Hematopoietic multipotent progenitor cell treated with erythropoietin and hydrocortisone succinate and interleukin-3 and kit ligand, for 8 days (in vitro differentiated cells): ENCODE data around the gene RBFA.
A peak's percentile ranks its signal among the peaks of the same experiment; 100 is the strongest.
"Not testable (repeated sequence)": the region's sequence is repeated elsewhere in the genome, so short reads cannot be mapped to it uniquely, and the experiment has no call there.

ENCODE experiments used
- DNase-seq: peaks from one replicate; pipeline ENCODE4 v3.0.0-alpha.2; 2015

The RBFA gene, protein sequence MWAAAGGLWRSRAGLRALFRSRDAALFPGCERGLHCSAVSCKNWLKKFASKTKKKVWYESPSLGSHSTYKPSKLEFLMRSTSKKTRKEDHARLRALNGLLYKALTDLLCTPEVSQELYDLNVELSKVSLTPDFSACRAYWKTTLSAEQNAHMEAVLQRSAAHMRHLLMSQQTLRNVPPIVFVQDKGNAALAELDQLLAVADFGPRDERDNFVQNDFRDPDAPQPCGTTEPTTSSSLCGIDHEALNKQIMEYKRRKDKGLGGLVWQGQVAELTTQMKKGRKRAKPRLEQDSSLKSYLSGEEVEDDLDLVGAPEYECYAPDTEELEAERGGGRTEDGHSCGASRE

DNA sequence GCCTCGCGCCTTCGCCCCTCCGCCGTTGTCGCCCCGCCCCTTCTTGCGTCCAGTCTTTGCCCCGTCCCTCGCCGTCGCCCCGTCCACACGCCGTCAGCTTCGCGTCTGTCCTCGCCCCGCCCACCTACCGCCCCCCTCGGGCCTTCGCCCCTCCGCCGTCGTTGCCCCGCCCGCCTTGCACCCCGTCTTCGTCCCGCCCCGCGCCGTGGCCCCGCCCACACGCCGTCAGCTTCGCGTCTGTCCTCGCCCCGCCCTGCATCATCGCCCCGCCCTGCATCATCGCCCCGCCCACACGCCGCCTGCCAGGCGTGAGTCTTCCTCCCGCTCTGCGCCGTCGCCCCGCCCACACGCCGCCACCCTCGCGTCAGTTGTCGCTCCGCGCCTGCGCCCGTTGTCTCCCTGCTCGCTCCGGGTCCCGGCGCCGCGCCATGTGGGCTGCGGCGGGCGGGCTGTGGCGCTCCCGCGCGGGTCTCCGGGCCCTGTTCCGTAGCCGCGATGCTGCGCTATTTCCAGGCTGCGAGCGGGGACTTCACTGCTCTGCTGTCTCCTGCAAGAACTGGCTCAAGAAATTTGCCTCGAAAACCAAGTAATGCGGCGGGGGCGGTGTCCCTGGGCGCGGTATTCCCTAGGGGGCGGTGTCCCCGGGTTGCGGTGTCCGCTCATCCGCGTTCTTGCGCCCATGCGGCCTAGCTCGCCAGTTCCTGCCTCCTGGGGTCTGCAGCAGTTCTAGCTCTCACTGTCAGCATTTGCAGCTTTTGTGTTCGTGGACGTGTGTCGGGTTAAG is at the start of gene RBFA:
Gene RBFA, plus strand, starts transcription at position 367 of the 784 bp plus-strand sequence. Its CDS starts 62 bp downstream, at position 429.
- DNase-seq: peak; percentile 94

DNA sequence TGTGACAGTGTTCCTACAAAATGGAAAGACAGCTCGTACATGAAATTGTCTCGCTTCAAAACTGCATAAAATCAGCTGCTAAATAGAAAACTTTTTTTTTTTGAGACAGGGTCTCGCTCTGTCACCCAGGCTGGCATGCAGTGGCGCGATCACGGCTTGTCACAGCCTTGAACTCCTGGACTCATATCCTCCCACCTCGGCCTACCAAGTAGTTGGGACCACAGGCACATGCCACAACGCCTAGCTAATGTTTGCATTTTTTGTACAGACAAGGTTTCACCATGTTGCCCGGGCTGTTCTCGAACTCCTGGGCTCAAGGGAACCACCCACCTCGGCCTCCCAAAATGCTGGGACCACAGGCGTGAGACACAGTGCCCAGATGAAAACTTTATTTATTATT is 49.1 kb upstream of the RBFA start:
- DNase-seq: no peak

DNA sequence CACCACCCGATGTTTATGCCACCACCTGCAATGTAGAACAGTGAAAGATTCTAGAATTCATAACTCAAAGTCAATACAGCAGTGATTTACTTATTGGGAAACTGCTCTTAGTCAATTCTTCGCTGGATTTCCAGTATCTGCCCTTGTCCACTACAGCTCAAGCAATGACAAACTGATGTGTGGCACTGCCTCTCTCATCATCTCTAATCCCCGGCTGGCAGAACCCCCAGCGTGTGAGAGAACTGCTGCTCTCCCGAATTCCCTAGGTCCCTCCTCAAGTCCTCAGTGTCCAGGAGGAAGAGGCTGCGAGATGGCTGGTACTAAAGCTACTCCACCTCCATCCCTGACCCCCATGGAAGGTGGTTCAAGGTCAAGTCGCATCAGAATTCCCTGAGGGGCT is 47.5 kb upstream of the RBFA start:
- no peak for DNase-seq

DNA sequence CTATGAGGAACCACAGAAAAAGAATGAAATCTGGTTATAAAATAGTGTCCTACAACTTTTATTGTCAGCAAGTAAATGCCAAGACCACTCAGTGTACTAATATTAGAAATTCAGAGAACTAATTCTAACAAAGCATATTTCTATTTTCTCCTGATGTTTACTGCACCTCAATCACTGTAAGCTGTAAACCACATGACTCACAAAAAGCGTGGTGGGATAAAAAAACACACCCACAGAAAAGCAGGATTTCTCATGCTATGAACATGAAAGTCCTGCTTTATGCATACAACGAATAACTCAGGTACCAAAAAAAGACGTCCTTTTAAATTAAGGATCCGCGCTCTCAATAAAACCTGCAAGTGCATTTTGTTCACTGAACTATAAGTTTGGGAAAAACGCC is 46.7 kb upstream of the RBFA start:
- DNase-seq: no peak

DNA sequence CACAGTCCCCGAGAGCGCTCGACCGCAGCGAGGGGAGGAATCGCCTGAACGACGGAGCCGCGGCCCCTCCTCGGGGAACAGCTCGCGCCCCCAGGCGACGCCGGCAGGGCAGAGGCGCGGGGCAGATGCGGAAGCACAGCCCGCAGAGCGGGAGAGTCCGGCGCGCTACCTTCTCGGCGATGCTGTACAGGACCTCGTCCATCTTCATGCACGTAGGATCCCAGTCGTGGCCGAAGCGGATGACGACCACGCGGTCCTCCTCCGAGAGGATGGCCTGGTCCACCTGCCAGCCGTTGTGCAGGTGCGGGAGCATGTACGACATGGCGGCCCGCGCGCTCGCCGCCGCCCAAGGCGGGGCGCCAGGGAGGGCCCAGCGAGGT is 46.2 kb upstream of the RBFA start:
- DNase-seq: peak; percentile 60

DNA sequence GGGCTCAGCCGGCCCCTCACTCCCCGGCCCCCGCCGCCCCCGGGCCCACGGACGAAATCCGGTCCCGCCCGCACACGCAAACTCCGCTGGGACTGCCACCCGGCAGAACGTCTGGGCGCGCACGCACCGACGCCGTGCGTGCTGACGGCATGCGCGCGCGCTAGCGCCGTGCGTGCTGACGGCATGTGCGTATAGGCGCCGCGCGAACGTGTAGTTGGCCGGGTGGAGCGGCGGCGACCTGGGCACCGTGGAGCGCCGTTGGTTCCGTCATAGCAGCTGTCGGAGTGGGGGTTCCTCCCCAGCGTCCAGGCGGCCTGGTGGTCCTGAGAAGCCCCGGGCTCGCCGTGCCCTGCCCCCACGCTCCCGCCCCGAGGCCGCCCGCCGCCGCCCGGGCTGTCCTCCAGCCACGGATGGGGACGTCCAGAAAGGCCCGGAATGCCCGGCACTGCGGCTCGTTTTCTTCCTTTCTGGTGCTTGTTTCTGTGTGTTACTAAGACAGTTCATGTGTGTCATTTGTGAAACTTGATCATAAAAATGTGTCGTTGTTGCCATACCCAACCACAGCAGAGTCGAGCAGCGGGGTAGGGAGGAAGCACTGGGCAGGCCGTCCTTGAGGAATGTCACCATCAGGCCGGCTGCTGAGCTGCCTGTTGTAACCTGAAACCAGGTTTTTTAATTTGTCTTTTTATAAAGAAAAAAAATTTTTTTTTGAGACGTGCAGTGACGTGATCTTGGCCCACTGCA is 45.6 kb upstream of the RBFA start, which contains the start of gene TXNL4A:
Gene TXNL4A, minus strand, starts transcription at position 113 of the 744 bp plus-strand sequence. CDS start 171 bp downstream, outside the sequence.
- peak; percentile 85 for DNase-seq

DNA sequence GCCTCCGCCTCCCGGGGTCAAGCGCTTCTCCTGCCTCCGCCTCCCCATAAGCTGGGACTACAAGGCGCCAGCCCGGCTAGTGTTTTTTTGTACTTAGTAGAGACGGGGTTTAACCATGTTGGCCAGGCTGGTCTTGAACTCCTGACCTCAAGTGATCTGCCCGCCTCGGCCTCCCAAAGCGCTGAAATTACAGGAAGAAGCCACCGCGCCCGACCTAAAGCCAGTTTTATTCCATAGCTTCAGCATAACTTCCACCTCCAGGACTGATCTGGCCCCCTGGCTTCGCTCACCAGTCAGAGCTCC is 45.1 kb upstream of the RBFA start:
- peak; percentile 29 for DNase-seq

DNA sequence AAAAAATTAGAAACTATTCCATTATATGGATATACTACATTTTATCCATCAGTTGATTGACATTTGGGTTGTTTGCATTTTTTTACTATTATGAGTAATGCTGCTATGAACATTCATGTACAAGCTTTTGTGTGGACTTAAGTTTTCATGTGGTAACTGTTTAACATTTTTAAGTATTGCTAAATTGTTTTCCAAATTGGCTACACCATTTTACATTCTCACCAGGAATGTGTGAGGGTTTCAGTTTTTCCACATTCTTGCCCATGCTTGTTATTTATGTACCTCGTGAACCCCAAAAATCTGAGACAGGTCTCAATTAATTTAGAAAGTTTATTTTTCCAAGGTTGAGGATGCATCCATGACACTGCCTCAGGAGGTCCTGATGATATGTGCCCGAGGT is 42.7 kb upstream of the RBFA start:
- no peak for DNase-seq

DNA sequence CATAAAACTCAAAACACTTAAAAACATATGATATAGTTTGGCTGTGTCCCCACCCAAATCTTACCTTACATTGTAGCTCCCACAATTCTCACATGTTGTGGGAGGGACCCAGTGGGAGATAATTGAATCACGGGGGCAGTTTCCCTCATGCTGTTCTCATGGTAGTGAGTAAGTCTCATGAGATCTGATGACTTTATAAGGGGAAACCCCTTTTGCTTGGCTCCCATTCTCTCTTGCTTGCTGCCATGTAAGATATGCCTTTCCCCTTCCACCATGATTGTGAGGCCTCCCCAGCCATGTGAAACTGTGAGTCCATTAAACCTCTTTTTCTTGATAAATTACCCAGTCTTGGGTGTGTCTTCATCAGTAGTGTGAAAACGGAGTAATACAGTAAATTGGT is 34.5 kb upstream of the RBFA start:
- DNase-seq: not testable (repeated sequence)

DNA sequence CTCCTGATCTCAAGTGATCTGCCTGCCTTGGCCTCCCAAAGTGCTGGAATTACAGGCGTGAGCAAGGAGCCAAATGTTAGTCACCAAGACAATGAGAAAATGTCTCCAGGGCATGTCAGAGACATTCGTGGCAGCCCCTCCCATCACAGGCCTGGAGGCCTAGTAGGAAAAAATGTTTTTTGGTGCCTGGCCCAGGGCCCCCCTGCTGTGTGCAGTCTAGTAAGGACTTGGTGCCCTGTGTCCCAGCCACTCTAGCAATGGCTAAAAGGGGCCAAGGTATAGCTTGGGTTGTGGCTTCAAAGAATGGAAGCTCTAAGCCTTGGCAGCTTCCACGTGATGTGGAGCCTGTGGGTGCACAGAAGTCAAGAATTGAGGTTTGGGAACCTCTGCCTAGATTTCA is 33.4 kb upstream of the RBFA start:
- no peak for DNase-seq

DNA sequence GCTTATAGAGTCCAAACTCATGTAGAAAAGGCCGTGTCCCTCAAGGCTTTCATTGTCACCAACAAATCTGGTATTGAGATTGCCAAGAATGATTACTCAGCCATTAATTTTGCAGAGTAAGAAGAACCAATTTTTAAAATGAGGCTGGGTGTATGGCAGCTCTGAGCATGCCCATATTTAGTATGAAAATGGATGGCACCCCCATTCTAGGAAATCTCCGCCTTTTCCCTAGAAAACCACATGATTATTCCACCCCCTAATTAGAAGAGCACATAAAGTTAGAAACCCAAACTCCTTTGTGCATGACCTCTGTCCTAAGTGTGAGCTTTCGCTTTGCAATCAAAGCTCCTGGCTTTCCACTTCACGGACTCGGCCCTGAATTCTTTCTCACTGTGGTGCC is 31.8 kb upstream of the RBFA start:
- no peak for DNase-seq

DNA sequence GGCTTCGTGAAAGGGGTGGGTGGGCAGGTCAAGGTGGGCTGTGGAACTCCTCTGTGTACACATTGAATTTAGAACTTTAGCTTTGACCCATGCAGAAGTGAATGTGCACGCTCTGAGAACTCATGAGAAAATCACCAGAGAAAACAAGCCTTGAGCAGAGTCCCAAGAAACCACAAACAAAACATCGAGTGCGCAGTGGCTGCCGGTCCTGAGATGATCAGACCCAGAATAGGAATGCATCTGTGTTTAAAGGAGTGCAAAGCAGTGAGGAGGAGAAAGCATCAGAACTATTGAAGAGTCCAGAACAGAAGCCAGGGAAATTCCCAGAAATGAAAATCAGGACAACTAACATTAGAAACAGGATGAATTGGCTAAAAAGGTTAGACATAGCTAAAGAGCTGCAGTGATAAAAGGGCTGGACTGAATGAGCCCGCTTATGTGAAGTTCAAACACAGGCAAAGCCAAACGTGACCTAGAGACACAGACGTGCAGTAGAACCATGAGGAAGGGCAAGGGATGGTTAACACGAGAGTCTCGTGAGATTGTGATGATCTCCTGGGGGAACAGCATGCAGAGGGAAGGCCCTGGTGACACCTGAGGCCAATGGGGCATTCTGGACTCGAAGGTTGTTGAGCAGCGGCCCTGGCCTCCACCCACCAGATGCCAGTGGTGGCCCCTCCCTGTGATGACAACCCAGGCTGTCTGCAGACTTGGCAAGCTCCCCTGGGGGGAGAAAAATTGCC is 29.5 kb upstream of the RBFA start:
- DNase-seq: no peak

DNA sequence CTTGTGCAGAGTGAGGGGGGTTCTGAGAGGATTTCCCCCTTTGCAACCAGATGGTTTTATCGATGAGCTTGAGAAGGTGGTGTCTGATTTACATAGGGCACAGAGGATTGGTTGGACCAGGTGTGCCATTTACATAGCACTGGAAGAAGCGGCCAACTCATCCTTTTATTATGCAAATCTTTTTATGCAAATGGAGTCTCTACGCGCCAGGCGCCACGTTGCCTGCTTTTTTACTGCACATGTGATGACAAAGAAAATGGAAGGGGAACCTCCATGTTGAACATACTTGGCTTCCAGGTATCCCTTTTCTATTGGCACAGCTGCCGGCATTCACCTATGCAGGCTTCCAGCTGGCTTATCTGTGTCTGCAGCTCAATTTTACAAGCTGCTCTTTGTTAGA is 27.5 kb upstream of the RBFA start:
- no peak for DNase-seq

DNA sequence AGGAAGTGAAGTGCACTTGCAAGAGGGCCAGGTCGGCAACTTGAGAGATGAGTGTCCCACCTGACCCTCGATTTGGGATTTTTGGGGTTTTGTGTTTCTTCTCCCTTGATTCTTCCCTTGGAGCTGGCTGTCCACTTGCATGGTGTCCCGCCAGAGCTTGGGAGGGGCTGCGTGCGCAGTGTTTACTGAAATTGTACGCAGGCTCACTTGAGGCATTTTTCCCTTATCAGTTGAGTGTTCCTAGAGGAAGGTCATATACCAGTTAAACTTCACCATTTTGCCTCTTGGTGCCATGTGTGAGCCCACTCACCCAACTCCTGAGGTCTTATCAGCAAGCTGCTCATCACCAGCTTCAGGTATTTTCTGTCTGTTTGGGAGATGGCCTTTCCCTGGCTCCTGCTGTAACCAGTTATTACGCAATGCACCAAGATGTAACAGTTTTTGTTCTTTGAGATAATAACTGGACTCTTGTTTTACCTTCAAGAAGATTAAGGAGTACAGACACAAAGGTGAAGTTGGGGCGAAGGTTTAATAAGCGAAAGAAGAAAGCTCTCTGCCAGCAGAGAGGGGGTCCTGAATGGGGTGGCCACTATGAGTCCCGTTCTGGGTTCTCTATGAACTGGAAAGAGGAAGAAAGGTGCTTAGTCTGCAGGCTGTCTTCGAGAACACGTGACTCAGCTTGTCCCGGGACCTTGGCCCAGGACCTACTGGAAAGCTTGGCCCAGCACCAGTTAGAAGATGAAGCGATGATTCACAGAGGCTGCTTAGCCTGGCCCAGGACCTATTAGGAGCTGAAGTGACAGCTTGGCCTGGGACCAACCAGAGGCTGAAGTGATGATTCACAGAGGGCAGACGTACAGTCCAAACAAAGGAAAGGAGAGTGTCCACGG is 24.3 kb upstream of the RBFA start:
- DNase-seq: no peak

DNA sequence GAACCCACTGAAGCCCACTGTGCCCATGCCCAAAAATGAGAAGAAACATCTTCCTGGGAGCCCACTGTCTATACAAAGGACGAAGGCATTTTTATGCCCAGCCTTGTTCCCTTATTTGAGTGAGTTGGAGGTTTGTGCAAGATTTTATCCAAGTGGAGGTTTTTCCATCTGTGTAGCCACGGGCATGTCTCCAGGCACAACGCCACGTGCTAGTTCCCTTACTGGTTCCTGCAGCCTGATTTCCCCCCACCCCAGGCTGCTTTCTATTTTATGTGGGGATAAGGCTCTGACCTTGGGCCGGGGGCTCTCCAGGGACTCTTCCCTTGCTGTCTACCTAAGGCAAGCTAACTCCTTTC is 23.7 kb upstream of the RBFA start:
- DNase-seq: no peak

DNA sequence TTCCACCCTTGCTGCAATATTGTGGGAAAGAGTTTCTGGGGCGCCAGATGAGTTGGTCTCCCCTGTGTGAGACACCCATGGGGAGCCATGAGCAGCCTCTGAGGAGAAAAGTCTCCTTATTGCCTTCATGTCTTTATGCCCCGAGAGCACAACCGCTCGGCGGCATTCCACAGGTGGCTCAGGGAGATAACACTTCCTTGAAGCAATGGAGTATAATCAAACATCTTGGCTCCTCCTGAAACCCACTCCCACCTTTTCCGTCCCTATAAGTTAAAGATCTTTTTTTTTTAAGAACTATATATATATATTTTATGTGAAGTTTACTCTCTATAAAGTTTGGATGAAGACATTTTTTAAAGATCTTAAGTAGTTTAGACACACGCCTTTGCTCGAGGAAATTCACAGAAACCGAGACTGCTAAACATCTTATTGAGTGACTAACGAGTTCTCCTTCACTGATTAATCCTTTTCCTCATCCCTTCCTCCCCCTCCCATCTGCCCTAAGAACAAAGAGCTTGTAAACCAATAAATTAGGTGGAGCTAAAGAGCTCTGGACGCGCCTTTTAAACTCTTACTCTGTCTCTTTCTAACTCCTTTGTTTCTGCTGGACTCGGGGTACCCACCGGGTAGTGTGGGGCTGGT is 22.6 kb upstream of the RBFA start:
- not testable (repeated sequence) for DNase-seq

DNA sequence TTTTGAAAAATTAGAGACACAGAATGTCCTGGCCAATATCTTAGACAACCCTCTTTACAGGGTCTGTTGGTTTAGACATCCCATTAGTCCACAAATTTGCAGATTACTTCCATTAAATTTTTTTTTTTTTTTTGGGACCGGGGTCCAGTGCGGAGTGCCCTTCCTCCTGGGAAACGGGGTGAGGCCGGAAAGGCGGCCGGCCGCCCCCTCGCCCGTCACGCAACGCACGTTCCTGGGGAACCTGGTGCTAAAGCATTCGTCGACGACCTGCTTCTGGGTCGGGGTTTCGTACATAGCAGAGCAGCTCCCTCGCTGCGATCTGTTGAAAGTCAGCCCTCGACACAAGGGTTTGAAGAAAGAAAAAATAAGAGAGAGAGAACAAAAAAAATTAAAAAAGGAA is 21.5 kb upstream of the RBFA start:
- no peak for DNase-seq

DNA sequence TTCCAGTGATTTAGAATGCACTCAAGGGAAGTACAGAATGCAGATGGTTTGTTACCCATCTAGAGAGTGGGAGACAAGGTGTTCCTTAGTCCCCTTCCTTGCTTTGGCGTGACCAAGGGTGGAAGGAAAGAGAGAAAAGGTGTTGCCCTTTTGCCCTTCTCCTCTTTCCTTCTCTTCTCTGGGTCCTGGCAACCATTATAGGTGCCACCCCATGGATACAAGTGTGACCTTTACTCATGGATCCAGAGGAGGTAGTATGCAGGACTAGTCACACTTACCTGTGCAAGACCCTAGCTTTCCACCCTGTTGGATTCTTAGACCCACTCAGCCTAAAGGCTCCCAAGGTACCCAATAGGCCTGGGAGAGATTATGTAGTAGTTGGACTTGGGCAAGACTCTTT is 11.6 kb upstream of the RBFA start:
- peak; percentile 22 for DNase-seq

DNA sequence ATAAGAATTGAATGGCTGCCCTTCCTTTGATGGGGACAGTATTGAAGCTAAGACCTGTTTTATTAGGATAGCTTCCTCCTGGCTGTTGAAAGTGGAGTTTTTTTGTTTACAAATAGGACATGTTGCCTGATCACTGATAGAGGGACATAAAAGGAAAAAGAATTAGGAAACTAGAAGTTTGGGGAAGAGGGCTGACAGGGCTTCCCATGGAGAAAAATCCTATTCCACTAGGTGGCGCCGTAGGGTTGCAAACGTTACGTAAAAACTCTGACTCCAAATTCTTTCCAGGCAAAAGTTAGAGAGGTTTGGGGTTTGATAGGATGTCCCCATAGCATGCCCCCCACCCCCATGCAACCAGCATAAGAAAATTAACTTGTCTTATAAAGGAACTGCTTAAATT is 11.1 kb upstream of the RBFA start:
- DNase-seq: peak; percentile 48

DNA sequence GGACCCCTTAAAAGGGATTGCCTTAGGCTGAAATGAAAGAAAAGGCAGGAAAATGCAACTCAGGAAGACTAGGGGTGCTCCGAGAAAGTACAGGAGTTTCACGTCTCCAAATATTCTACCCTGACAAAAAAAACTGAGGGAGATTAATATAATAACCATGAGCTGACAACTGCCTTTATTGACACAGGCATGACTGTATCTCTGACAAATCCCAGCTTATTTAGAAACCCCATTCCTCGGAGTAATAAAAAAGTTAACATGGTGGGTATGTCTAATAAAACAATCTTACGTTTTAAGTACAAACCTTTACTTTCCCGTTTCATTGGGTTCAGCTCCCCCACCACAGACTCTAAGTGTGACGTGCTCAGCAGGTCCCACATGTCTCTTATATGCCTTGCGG is 7.9 kb upstream of the RBFA start:
- no peak for DNase-seq

DNA sequence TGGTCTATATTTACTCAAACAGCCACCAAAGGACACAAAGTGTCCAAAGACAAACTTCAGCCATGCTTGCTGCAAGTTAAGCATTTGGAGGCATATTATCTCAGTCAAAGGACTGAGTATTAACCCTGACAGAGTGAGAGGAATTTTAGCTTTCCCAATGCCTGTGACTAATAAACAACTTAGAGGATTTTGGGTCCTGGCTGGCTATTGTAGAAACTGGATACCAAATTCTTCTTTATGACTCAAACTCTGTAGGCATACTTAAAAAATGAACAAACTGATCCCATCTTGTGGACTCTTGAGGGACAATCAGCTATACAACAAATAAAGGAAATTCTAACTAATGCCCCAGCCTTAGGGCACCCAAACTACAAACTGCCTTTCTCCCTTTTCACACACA is 6.5 kb upstream of the RBFA start:
- DNase-seq: not testable (repeated sequence)

DNA sequence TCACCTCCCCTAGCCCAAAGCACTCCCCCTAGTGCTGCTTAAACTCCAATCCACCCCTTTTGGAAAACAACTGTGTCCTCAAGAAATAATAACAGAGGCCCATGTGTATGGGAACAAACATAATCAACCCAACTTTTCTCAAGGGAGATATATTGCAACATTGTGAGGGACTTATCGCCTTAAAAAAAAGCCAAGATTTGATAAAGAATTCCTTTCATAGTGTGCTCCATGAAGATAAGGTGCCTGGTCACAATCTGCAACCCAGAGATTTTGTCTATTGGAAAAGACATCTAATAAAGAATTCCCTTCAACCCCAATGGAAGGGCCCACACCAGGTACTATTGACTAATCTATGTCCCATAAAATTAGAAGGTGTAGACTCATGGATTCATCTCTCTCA is 4.5 kb upstream of the RBFA start:
- peak; percentile 39 for DNase-seq
